Measurements from ENCODE around the gene TAGLN3.
A peak's percentile ranks its signal among the peaks of the same experiment; 100 is the strongest.
"Not testable (repeated sequence)": the region's sequence is repeated elsewhere in the genome, so short reads cannot be mapped to it uniquely, and the experiment has no call there.

TAGLN3 gene

GRCh38 chr3:112010636-112011035 is 11.9 kb downstream of the TAGLN3 start:
- DNase-seq, result no peak

GRCh38 chr3:112011376-112011940 is 12.7 kb downstream of the TAGLN3 start:
- no peak for DNase-seq

GRCh38 chr3:112012205-112012992 is 13.7 kb downstream of the TAGLN3 start:
- no peak for DNase-seq

DNA sequence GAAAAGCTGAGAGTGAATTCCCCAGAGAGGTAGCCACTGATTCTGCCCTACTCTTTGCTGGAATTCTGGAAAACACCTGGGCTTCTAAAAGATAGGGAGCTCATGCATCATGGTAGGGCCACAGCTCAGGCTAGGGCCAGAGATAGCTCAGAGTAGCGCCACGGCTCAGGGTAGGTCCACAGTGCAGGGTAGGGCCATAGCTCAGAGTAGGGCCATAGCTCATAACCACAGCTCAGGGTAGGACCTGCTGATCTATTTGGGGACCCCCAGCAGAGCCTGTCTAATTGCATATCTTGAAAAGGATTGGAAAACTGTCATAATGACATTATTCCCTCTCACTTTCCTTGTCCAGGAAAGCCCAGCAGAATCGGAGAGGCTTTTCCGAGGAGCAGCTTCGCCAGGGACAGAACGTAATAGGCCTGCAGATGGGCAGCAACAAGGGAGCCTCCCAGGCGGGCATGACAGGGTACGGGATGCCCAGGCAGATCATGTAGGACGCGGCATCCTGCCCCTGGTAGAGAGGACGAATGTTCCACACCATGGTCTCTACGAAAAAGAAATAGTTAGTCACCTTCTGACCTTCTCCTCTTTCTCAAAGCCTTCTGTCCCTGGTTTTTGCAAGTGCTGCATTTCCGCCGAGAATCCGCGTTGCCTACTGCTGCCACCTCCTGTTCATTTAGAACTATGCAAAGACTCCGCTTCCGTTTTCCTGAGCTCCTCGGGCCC is 14.5 kb downstream of the TAGLN3 start:
- peak; percentile 80 for DNase-seq

GRCh38 chr3:112013784-112014143 is 15.0 kb downstream of the TAGLN3 start:
- DNase-seq, result no peak

- no peak for DNase-seq
Measured at GRCh38 chr3:112017091-112017490, 18.4 kb downstream of the TAGLN3 start.

DNA sequence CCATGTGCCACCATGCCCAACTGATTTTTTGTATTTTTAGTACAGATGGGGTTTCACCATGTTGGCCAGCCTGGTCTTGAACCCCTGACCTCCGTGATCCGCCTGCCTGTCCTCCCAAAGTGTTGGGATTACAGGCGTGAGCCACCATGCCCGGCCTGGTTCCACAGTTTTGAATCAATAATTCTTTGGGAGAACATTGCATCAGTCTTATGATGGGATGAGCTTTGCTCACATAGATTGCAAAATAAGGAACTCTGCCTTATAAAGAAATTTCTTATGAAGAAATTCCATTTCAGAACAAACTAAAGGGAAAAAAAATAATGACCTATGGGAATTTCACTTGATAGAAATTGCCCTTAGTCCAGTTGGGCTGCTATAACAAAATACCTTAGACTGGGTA is 20.0 kb downstream of the TAGLN3 start:
- no peak for DNase-seq

- no peak for DNase-seq
Measured at GRCh38 chr3:112019716-112020115, 21.0 kb downstream of the TAGLN3 start.

DNA sequence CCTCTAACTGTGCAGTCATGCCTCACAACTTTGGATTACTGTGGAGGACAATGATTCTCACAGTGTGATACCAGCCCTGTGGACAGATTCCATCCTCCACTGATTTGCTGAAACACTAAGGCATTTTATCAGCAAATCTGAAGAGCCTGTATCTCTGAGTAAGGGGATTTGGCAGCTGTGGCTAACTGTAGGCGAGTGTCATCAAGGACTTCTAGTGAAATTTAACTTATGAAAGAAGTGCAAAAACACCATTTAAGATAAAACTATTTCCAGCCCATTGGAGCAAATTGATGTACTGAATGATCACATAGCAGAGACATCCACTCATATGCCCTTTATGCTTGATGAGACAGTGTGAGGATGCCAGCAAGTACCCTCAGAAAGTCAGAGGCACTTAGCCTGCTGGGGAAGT is 22.0 kb downstream of the TAGLN3 start:
- peak; percentile 54 for DNase-seq

DNA sequence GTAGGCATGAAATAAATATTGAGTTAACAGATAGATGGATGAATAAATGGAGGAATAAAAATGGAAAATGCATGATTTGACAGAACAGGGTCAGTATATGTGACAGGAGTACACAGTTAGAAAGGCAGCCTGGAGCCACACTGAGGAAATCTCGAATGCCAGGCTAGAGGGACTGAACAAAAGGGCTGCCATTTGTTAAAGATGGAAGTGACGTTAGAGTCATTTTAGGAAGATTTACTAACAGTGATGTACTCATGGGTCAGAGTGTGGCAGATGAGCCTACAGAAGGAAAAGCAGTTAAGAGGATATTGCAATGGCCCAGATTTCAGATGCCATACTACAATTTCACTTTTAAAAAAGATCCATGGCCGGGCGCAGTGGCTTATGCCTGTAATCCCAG is 28.4 kb downstream of the TAGLN3 start:
- DNase-seq, result no peak

DNA sequence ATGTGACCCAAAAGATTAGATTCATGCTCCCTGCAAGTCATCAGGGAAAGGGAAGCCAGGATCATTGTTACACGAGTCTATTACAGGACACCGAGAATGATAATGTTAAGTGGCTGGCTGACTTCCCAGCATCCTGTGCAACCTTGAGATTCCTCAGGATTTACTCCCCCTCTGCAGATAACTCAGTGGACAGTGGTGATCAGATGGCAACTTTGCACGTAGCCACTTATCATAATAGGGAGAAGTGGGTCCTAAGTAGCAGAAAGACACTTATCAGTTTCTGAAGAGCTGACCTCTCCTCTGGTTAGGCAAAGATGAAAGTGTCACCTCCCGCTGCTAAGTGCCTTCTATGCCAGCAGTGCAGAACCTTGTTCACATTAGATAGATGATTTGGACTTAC is 29.1 kb downstream of the TAGLN3 start:
- no peak for DNase-seq

GRCh38 chr3:112030901-112031300 is 32.2 kb downstream of the TAGLN3 start:
- DNase-seq, result no peak

DNA sequence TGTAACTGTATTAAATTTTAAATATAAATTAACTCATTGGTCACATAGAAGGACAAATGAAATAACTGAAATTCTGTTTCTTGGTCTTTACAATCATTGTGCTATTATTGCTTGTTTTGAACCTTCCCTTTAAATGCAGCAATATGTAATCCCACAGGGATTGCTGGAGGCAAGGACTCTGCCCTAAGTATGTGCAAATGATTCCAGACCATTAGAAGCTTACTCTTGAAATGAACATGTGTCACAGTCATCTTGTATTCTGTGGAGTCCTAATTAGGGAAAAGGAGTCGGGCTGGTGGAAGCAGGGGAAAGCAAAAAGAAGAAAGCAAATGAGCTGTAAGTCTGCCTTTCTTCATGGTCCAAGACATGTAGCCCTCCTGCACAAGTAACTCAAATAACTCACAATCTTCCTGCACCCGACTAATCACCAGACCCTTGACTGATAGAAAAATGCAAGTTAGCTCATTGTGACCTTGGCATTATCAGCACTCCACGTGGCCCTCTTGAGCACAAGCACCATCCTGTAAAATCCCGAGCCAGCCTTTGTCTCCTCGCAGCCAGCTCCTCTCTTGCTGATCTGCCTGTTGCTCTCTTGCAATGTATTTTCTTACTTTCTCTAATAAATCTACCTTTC is 33.5 kb downstream of the TAGLN3 start:
- DNase-seq, result no peak

- no peak for DNase-seq
Measured at GRCh38 chr3:112034436-112034835, 35.7 kb downstream of the TAGLN3 start, which contains the start of gene TMPRSS7. TMPRSS7 (plus strand) TSS chr3:112034736; CDS start chr3:112034846, 110 bp downstream.

GRCh38 chr3:112035241-112035640 is 36.5 kb downstream of the TAGLN3 start:
- DNase-seq, result no peak

DNA sequence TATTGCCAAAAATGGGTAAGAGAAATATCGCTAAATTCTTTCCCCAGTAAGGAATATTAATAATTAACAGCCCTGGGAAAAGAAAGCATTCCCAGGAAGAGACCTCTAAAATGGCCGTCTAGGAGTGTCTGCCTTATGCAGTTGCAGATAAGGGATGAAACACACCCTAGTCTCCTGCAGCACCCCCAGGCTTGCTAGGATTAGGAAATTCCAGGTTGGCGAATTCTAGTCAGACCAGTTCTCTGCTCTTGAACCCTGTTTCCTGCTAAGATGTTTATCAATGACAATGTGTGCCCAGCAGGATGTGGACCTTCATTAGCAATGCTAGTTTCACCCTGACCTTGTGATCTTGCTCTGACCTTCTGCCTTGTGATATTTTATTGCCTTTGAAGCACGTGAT is 38.5 kb downstream of the TAGLN3 start:
- DNase-seq, result not testable (repeated sequence)

- DNase-seq, result no peak
Measured at GRCh38 chr3:112038863-112039262, 40.1 kb downstream of the TAGLN3 start.

DNA sequence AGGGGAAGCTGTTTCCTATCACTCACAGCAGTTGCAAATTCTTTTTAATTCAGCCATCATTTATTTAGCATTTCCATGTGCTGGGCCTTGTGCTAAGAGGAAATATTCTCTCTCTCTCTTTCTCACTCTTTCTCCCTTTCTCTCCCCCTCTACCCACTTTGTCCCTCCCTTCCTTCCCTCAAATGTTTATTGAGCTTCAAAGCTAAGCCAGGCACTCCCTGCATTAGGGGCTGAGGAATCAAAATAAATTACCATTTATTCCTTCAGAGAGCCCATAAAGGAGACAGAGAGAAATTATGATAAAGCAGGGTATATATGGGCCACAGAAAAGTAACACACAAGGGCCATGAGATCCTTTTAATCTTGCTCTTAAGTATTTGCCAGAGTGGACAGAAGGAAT is 42.6 kb downstream of the TAGLN3 start:
- no peak for DNase-seq

DNA sequence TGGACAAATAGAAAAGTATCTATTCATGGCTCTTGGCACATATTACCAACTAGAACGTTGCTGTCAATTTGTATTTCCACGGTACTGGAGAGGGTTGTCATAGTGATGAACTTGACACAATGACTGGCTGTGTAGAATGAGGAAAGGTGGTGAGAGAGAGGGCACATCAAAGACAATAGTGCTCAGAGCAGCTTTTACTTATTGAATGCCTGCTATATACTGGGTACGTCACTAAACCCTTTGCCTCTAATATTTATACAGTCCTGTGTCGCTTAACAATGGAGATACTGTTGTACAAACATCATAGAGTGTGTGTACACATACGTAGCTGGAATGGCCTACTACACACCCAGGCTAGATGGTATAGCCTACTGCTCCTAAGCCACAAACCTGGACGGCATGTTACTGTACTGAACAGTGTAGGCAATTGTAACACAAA is 44.1 kb downstream of the TAGLN3 start:
- no peak for DNase-seq

- DNase-seq, result peak; percentile 69
Measured at GRCh38 chr3:112043621-112044201, 45.0 kb downstream of the TAGLN3 start.

- DNase-seq, result no peak
Measured at GRCh38 chr3:112046599-112046998, 47.9 kb downstream of the TAGLN3 start.

DNA sequence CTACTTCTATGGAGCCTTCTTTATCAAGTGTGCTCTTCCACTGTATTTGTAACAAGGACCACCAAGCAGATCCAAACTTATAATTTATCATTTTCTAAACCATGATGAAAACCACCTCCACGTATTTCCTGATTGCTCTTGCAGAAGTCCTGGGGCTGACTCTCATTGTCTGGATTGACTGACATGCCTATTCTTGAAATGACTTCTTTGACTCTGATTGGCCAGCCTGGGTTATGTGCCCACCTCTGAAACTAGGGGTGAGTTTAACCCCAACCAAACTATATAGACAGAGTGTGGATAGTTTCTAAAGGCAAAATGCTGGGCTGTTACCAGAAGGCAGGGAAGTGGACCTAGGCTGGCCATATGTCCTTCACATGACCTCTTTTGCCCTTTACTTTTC is 48.5 kb downstream of the TAGLN3 start:
- no peak for DNase-seq

GRCh38 chr3:112048911-112049310 is 50.2 kb downstream of the TAGLN3 start:
- DNase-seq, result no peak

Data from retina (tissue), 1 donor.